Measurements from ENCODE around the gene PPARA.

PPARA gene

GRCh38 chr22:46224044-46224897 is 73.9 kb downstream of the PPARA start:
- DNase-seq: no peak

- no peak for DNase-seq
Measured at GRCh38 chr22:46224898-46225290, 74.6 kb downstream of the PPARA start.

- no peak for DNase-seq
Measured at GRCh38 chr22:46225631-46226030, 75.3 kb downstream of the PPARA start.

- DNase-seq: no peak
Measured at GRCh38 chr22:46226577-46226976, 76.3 kb downstream of the PPARA start.

GRCh38 chr22:46229701-46230100 is 79.4 kb downstream of the PPARA start:
- no peak for DNase-seq

GRCh38 chr22:46230262-46230901 is 80.1 kb downstream of the PPARA start:
- no peak for DNase-seq

GRCh38 chr22:46233231-46233630 is 82.9 kb downstream of the PPARA start:
- no peak for DNase-seq

- DNase-seq: no peak
Measured at GRCh38 chr22:46234969-46235368, 84.6 kb downstream of the PPARA start.

- no peak for DNase-seq
Measured at GRCh38 chr22:46237453-46238124, 87.3 kb downstream of the PPARA start.

GRCh38 chr22:46238541-46238940 is 88.2 kb downstream of the PPARA start:
- no peak for DNase-seq

- no peak for DNase-seq
Measured at GRCh38 chr22:46239261-46240048, 89.1 kb downstream of the PPARA start.

GRCh38 chr22:46240073-46240472 is 89.7 kb downstream of the PPARA start:
- DNase-seq: no peak

- no peak for DNase-seq
Measured at GRCh38 chr22:46240506-46240905, 90.2 kb downstream of the PPARA start.

GRCh38 chr22:46240907-46241306 is 90.6 kb downstream of the PPARA start:
- DNase-seq: no peak

- no peak for DNase-seq
Measured at GRCh38 chr22:46241396-46242007, 91.2 kb downstream of the PPARA start.

- DNase-seq: no peak
Measured at GRCh38 chr22:46242076-46242475, 91.8 kb downstream of the PPARA start.

- no peak for DNase-seq
Measured at GRCh38 chr22:46244771-46245170, 94.4 kb downstream of the PPARA start.

GRCh38 chr22:46245511-46245910 is 95.2 kb downstream of the PPARA start:
- no peak for DNase-seq

GRCh38 chr22:46246178-46246577 is 95.9 kb downstream of the PPARA start:
- no peak for DNase-seq

- no peak for DNase-seq
Measured at GRCh38 chr22:46247443-46247975, 97.2 kb downstream of the PPARA start.

GRCh38 chr22:46250035-46250782 is 99.9 kb downstream of the PPARA start, which contains the start of gene CDPF1:
Gene CDPF1 (minus strand): TSS chr22:46250293. CDS start chr22:46248284, 2,009 bp downstream.
- peak; percentile 92 for DNase-seq

GRCh38 chr22:46250783-46251125 is 100.4 kb downstream of the PPARA start:
- DNase-seq: no peak

All from activated CD4-positive, alpha-beta T cell treated with anti-CD3 and anti-CD28 coated beads, Interleukin-2, amount 50 U/mL, for 16 hours (primary cell).